GM10266 (cell line): Measurements from ENCODE around the gene BBIP1.

Source experiments
- DNase-seq: peaks from one replicate; pipeline ENCODE4 v3.0.0; 2012; ENCODE audit errors: extremely low spot score
- TF ChIP-seq, protein P1 (sequence below): IDR thresholded peaks from 2 replicates; pipeline ENCODE4 v1.5.1; 2012; ENCODE audit warnings: mild to moderate bottlenecking, low read depth; ENCODE audit not compliant: control insufficient read depth, insufficient read depth; ENCODE audit errors: missing control alignments

Gene BBIP1

DNA sequence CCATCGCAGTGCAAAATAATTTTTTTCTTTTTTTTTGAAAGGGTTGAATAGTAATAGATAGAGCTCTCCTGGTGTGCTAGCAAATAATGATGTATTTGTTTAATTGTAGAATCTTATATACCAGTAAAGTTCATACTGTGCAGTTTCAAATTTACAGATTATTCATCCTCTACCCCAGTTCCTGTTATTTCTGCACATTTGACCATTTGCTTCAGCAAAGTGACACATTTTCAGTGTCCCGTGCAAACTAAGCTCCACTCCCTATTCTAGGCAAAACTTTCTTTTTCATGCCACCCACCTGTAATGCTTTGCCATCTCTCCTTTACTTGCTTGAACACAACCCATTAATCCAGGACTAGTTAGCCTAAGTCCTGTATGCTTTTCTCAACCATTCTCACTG is 43.5 kb upstream of the BBIP1 start:
- no peak for DNase-seq
- TF ChIP-seq, protein P1, sequence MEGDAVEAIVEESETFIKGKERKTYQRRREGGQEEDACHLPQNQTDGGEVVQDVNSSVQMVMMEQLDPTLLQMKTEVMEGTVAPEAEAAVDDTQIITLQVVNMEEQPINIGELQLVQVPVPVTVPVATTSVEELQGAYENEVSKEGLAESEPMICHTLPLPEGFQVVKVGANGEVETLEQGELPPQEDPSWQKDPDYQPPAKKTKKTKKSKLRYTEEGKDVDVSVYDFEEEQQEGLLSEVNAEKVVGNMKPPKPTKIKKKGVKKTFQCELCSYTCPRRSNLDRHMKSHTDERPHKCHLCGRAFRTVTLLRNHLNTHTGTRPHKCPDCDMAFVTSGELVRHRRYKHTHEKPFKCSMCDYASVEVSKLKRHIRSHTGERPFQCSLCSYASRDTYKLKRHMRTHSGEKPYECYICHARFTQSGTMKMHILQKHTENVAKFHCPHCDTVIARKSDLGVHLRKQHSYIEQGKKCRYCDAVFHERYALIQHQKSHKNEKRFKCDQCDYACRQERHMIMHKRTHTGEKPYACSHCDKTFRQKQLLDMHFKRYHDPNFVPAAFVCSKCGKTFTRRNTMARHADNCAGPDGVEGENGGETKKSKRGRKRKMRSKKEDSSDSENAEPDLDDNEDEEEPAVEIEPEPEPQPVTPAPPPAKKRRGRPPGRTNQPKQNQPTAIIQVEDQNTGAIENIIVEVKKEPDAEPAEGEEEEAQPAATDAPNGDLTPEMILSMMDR = no peak

DNA sequence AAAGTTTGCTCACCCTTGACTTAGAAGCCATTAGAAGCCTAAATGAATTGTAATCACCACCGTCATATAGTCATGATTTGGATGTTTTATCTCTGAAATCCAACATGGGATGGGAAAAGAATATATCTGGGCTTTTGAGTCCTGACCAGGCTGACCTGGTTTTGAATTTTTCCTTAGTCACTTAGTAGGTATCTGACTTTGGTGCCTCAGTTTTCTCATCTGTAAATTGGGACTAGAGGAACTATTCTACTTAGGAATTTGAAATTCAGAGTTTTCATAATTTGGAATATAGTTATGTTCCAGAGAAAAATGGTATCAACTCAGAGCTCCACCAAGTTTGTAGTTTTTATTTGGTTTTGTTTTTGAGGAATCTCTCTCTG is 41.3 kb upstream of the BBIP1 start:
- TF ChIP-seq, protein P1 = no peak
- no peak for DNase-seq

DNA sequence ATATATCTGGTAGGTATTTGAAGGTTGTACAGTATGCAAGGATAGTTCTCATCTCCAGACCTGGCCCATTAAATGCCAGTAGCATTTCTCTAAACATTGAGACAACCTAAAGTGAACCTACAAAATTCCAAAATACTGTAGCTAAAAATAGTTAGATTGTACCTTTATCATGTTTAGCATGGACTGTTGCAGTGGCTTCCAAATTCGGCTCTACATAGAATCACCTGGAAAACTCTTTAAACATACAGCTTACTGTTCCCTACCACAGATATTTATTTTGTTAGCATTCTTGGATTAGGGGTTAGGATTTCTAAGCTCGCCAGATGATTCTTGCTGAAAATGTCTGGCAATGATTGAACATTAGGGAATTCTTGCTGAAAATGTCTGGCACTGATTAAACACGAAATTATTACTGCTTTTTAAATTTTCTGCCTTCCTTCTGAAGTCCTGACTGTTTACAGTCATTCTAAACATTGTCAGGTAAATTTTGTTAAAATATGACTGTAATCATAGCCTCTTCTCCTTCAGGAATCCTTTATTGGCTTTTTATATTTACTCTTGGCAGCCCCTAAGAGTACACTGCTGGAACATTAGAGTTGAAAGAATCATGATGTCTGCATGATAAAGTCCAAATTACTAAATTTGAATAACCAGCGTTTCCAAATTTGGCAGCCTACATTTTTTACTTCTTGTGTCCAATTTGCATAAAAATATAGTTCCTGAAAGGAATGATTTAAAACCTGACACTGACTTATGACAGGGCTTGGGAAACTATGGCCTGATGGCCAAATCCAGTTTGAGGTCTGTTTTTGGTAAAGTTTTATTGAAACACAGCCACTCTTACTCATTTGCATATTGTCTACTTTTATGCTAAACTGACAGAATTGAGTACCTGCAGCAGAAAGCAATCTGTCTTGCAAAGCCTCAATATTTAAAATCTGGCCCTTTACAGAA is 40.7 kb upstream of the BBIP1 start:
- TF ChIP-seq, protein P1 = no peak
- no peak for DNase-seq

DNA sequence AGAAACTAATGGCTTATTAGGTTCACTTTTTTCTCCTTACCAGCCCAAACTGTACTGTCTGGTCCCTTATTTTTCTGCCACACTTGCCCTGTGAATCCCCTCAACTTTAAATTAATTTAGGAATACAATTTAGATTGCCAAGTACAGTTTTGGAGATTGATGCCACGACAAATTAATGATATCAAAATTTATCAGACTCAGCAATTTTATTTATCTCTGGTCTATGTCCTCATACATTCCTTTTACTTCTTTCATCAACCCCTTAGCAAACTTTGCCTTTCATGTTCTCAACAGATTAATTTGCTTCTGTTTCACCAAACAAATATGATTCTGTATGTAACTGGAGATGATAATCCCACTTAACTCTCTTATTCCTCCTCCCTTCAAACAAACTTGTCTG is 38.6 kb upstream of the BBIP1 start:
- DNase-seq = no peak
- TF ChIP-seq, protein P1 = no peak

DNA sequence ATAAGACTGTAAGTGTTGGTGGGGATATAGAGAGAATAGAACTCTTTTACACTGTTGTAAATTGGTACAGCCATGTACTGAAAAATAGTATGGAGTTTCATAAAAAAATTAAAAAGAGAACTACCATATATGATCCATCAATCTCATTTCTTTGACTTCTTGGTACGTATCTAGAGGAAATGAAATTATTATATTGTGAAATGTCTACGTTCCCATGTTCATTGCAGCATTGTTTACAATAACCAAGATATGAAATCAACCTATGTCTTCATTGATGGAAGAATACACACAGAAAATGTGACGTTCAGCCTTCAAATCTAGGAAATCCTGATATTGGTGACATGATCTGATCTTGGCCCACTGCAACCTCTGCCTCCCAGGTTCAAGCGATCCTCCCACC is 32.4 kb upstream of the BBIP1 start:
- TF ChIP-seq, protein P1 = no peak
- no peak for DNase-seq

DNA sequence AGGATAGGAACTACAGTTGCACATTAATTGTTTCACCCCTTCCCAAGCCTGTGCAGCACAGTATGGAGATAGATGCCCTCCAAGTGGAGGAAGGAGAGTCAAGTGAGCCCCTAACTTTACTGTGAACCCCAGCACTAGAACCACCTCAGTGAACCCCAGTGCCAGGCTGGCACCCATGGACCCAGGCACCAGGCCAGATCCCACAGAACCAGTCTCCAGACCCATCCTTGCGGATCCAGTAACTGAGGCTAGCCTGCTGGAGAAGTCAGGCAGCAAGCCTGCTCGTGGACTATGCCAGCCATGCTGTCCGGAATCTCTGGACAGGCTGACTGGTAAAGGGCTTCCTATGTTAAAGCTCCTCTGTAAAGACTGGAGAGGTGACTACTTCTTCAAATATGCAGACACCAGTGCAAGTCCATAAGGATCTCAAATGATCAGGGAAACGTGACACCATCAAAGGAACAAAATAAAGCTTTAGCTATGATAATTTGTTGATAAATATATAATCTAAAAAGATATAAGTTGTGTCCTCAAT is 28.1 kb upstream of the BBIP1 start:
- DNase-seq = no peak
- TF ChIP-seq, protein P1 = no peak

DNA sequence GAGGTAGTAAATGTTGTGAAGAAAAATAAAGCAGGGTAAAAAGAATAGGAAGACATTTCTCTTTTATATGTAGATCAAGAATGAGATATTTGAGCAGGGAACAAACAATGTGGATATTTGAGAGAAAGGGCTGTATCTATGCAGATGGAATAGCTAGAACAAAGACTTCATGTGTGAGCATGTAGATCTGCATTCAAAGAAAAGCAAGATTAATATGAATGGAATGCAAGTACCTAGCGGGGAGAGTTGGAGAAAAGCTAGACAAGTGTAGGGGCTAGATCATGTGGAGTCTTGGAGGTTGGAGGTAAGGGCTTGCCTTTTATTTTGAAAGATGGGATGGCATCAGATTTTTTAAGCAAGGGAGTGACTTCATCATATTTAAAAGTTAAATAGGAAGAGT is 27.5 kb upstream of the BBIP1 start:
- no peak for DNase-seq
- TF ChIP-seq, protein P1 = no peak
